LNCaP clone FGC (cell line): ENCODE measurements around the gene IREB2.
"Not testable (repeated sequence)": the region's sequence is repeated elsewhere in the genome, so short reads cannot be mapped to it uniquely, and the experiment has no call there.

Source experiments
- DNase-seq: peaks from one replicate; pipeline ENCODE4 v3.0.0-alpha.2; 2011; ENCODE audit warnings: low read depth
- H3K4me3 ChIP-seq: 2 replicates; pipeline ENCODE4 v1.5.1; 2011; ENCODE audit warnings: mild to moderate bottlenecking, low read depth, low read length, control low read depth
- TF ChIP-seq, protein P1 (sequence below): IDR thresholded peaks from 2 replicates; pipeline ENCODE4 v1.5.1; 2012; ENCODE audit warnings: mild to moderate bottlenecking; ENCODE audit not compliant: control insufficient read depth, insufficient read depth; ENCODE audit errors: extremely low read depth

The IREB2 gene

DNA sequence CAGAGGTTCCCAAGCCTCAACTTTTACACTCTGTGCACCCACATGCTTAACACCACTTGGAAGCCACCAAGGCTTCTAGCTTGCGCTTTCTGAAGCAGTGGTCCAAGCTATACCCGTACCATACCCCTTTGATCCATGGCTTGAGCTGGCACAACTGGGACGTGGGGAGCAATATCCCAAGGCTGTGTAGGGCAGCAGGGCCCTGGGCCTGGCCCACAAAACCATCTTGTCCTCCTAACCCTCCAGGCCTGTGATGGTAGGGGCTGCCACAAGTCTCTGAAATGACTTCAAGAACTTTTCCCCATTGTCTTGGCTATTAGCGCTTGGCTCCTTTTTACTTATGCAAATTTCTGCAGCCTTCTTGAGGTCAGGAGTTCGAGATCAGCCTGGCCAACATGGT is 86.2 kb downstream of the IREB2 start:
- TF ChIP-seq, protein P1, sequence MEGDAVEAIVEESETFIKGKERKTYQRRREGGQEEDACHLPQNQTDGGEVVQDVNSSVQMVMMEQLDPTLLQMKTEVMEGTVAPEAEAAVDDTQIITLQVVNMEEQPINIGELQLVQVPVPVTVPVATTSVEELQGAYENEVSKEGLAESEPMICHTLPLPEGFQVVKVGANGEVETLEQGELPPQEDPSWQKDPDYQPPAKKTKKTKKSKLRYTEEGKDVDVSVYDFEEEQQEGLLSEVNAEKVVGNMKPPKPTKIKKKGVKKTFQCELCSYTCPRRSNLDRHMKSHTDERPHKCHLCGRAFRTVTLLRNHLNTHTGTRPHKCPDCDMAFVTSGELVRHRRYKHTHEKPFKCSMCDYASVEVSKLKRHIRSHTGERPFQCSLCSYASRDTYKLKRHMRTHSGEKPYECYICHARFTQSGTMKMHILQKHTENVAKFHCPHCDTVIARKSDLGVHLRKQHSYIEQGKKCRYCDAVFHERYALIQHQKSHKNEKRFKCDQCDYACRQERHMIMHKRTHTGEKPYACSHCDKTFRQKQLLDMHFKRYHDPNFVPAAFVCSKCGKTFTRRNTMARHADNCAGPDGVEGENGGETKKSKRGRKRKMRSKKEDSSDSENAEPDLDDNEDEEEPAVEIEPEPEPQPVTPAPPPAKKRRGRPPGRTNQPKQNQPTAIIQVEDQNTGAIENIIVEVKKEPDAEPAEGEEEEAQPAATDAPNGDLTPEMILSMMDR, result no peak
- DNase-seq, result no peak
- H3K4me3 ChIP-seq, result no peak overlapping the region

DNA sequence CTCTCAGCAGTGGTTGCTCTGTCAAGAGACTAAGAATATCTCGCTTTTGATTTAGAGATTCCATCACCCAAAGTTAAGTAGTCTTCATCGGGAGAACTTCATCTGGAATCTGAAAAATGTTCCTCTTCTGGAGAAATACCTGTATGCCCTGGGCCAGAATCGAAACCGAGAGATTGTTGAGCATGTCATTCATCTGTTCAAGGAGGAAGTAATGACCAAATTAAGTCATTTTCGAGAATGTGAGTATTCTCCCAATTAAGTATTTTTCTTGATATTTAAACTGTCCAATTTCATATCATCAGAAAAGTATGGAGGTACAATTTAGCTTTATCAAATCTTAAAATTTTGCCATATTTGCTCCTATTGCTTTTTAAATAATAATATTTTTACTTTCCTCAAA is 89.3 kb downstream of the IREB2 start:
- DNase-seq, result no peak
- TF ChIP-seq, protein P1, result no peak
- H3K4me3 ChIP-seq, result no peak overlapping the region

DNA sequence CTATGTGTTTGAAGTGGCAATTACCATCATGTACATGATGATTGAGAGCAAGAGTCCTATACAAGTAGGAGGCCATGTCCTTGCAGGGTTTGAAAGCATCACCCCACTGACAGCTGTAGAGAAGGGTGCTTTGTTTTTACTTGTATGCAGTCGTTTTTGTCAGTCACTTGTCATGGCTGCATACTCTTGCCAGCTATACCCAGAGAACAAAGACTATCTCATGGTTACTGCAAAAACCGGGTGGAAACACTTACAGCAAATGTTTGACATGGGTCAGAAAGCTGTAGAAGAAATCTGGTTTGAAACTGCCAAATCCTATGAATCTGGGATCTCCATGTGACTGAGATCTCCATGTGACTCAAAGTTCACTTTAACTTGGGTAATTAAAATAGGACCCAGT is 95.3 kb downstream of the IREB2 start:
- TF ChIP-seq, protein P1, result no peak
- DNase-seq, result no peak
- H3K4me3 ChIP-seq, result no peak overlapping the region

DNA sequence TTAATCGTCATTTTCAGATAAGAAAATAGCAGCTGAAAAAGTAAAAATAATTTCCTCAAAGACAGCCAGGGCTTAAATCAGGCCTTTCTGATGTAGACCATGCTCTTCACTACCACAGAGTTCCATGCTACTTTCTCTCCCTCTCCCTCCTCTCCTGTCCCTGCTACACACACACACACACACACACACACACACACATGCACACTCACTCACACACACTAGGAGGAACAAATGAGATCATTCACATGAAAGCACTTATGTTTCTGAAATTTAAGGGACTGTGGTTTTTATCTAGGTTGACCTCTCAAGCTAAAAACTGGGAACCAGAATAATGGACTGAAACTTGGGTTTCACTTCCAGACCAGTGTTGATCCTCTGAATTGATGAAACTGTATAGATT is 98.1 kb downstream of the IREB2 start:
- H3K4me3 ChIP-seq, result no peak overlapping the region
- DNase-seq, result no peak

DNA sequence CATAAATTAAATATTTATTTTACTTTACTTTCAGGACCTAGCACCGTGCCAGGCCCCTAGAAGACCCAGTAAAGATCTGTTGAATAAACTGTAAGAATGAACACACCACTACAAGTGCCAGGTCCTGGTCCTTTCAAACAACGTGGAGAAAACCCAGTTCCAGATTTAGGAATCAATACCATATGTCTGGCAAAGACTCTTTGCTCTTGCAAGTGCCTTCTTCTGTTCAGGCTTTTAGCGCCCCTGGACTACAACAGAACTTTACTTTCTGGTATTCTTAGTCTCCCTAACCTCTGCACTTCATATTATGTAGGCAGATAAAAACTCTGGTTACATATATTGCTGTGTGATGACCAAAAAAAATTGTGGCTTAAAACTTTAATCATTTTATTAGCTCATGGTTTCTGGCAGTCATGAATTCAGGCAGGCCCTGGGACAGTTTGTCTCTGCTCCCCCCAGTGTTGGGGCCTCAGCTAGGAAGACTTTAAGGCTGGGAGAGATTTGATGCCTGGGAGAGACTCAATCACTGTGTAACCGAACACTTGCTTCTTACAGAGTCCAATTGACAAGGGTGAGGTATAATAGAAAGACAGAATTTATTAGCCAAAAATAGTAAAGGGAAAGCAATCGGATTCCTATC is 99.4 kb downstream of the IREB2 start:
- no peak overlapping the region for H3K4me3 ChIP-seq
- no peak for DNase-seq

More for the DNA sequence above, 98.1 kb downstream of the IREB2 start:
- TF ChIP-seq, protein P1, result no peak

DNA sequence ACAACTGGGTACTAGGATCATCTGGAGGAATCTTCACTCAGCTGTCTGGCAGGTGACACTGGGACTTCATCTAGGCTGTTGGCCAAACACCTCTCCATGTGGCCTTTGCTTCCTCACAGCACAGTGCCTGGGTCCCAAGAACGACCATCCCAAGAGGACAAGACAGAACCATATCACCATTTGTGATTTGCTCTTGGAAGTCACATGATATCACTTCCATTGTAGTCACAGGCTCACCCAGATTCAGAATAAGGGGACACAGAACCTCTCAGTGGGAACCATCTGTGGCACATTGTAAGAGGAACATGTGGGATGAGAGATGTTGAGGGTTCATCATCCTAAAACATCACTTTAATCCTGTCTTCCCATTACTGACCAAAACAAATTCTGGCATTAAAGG is 100.3 kb downstream of the IREB2 start:
- no peak overlapping the region for H3K4me3 ChIP-seq
- TF ChIP-seq, protein P1, result no peak
- DNase-seq, result no peak

More for the DNA sequence above, 99.4 kb downstream of the IREB2 start:
- TF ChIP-seq, protein P1, result no peak

DNA sequence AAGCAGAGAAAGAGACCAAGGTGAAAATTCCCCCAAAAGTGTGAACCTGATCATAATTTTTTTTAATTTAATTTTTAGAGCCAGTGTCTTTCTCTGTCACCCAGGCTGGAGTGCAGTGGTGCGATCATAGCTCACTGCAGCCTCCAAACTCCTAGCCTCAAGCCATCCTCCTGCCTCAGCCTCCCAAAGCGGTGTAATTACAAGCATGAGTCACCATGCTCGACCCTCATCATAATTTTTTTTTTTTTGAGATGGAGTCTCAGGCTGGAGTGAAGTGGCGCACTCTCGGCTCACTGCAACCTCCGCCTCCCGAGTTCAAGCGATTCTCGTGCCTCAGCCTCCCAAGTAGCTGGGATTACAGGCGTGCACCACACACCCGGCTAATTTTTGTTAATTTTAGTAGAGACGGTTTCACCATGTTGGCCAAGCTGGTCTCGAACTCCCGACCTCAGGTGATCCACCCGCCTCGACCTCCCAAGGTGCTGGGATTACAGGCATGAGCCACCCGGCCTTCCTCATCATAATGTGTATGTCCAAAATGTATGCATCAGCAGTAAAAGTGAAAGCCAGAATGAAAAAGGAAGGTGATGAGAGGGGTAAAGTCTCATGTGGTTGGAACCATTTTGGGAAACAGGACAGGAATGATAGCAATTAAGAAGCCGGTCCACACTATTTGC is 101.6 kb downstream of the IREB2 start:
- peak overlapping the region; percentile 81 for H3K4me3 ChIP-seq
- not testable (repeated sequence) for DNase-seq
